C4-2B (cell line): ENCODE measurements around the gene TAS1R1.

Experiments
- CTCF ChIP-seq: fragments of 450-650 bp; conservative IDR thresholded peaks from 2 replicates; pipeline ENCODE4 v1.5.1; 2017; ENCODE audit warnings: mild to moderate bottlenecking
- ZFX ChIP-seq: fragments of 450-650 bp; IDR thresholded peaks from 2 replicates; pipeline ENCODE4 v1.6.1; 2017

GRCh38 chr1:6600410-6601048 is 45.4 kb downstream of the TAS1R1 start:
- TF ChIP-seq CTCF, result no peak
- TF ChIP-seq ZFX, result no peak
